Ascending aorta (tissue), 2 donors: Measurements from ENCODE around the gene SDHAF4. TPM values are rescaled to one million over a fixed set of nuclear protein-coding genes. Genes with fewer than 3 reads are reported as not detected.
"Not testable (repeated sequence)": the region's sequence is repeated elsewhere in the genome, so short reads cannot be mapped to it uniquely, and the experiment has no call there.

Source experiments
- DNase-seq, 2 donors: peaks; one replicate each; pipeline ENCODE4 v3.0.0-alpha.2; 2019; ENCODE audit warnings: low spot score in 2 of 2
- H3K27ac ChIP-seq, 2 donors: fragments of 200-600 bp; sonication (generic); one replicate each; pipeline ENCODE4 v1.5.1; 2016 to 2017; ENCODE audit warnings: mild to moderate bottlenecking in 1 of 2
- H3K27me3 ChIP-seq: fragments of 200-600 bp; sonication (generic); one replicate; pipeline ENCODE4 v1.5.1; 2017
- H3K36me3 ChIP-seq, 2 donors: fragments of 200-600 bp; sonication (generic); one replicate each; pipeline ENCODE4 v1.5.1; 2016
- H3K4me1 ChIP-seq, 2 donors: fragments of 200-600 bp; sonication (generic); one replicate each; pipeline ENCODE4 v1.5.1; 2016 to 2017; ENCODE audit warnings: mild to moderate bottlenecking in 1 of 2
- H3K4me3 ChIP-seq, 2 donors: fragments of 200-600 bp; sonication (generic); one replicate each; pipeline ENCODE4 v1.5.1; 2016 to 2017; ENCODE audit warnings: mild to moderate bottlenecking in 1 of 2
- H3K9me3 ChIP-seq, 2 donors: fragments of 200-600 bp; sonication (generic); one replicate each; pipeline ENCODE4 v1.5.1; 2016
- CTCF ChIP-seq, 3 experiments: fragments of 200-600 bp in 2 of 3; fragments of 450-650 bp in 1 of 3; sonication (generic) in 2 of 3; IDR thresholded peaks; one replicate each; pipeline ENCODE4 v1.5.1; 2016 to 2019; ENCODE audit warnings: antibody characterized with exemption in 3 of 3, mild to moderate bottlenecking in 1 of 3, moderate library complexity in 1 of 3
- intact Hi-C: fragments of 100-400 bp; cut with DNase I; formaldehyde crosslinking; loops from one replicate; pipeline ENCODE4 v1.15.1; 2023
- total RNA-seq: library from RNA; depleted of rRNA; stranded (reverse); fragments of >200 nt; gene quantifications from one replicate; pipeline ENCODE4 v1.1.0, GENCODE V29; 2016

SDHAF4 gene
- total RNA-seq, 1 donor from 2014 or later = 3.5 TPM

GRCh38 chr6:70549327-70549726 is 17.4 kb upstream of the SDHAF4 start:
- no peak overlapping the region for H3K4me3 ChIP-seq
- DNase-seq = no peak
- intact Hi-C loops = loop anchor here (10.0 kb wide), 1 partner anchor 335 kb away; no protein-coding TSS in a partner anchor
- H3K27me3 ChIP-seq = no peaks in the 10 kb centered on the region
- no peak overlapping the region for H3K27ac ChIP-seq
- H3K36me3 ChIP-seq = no peaks in the 10 kb centered on the region
- no peaks in the 10 kb centered on the region for H3K9me3 ChIP-seq
- H3K4me1 ChIP-seq = no peaks in the 10 kb centered on the region
- TF ChIP-seq CTCF (IDR thresholded peaks at IDR 0.05) = no peak

GRCh38 chr6:70551566-70551965 is 15.2 kb upstream of the SDHAF4 start:
- Histone ChIP-seq H3K9me3 (no peaks in the 10 kb centered on the region), H3K4me3 (no peak overlapping the region), H3K27me3 (no peaks in the 10 kb centered on the region), H3K27ac (no peak overlapping the region), H3K36me3 (no peaks in the 10 kb centered on the region), H3K4me1 (no peaks in the 10 kb centered on the region)
- TF ChIP-seq CTCF (IDR thresholded peaks at IDR 0.05) = no peak
- no peak for DNase-seq
- intact Hi-C loops = no loop called here

GRCh38 chr6:70552286-70552940 is 14.3 kb upstream of the SDHAF4 start:
- H3K9me3 ChIP-seq, intact Hi-C loops, H3K4me1 ChIP-seq, H3K36me3 ChIP-seq, H3K4me3 ChIP-seq, H3K27me3 ChIP-seq, DNase-seq, H3K27ac ChIP-seq: not testable (repeated sequence)

DNA sequence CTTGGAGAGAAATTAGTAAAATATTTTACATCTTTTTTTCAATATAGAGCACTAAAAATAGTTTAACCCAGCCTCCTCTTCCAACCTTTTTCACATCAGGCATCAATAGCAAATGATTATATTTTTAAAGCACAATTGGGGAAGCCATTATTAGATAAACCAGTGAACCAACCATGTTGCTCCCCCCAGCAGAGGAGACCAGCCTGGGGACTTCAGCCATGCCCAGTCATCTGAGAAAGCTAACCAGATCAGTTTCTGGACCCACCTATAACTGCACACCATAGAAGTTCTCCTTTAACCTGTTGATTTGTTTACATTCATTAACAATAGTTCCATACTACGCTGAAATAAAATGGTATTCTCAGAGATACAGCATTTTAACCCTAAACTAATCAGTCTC is 13.8 kb upstream of the SDHAF4 start:
- Histone ChIP-seq H3K4me3 (no peak overlapping the region), H3K4me1 (no peaks in the 10 kb centered on the region), H3K27ac (no peak overlapping the region), H3K36me3 (peaks cover 0 to 3% of the 10 kb centered on the region in 2 donors), H3K27me3 (no peaks in the 10 kb centered on the region), H3K9me3 (no peaks in the 10 kb centered on the region)
- TF ChIP-seq CTCF (IDR thresholded peaks at IDR 0.05) = no peak
- intact Hi-C loops = no loop called here
- DNase-seq = no peak

- Histone ChIP-seq H3K27ac (no peak overlapping the region), H3K36me3 (peaks cover 0 to 3% of the 10 kb centered on the region in 2 donors), H3K27me3 (no peaks in the 10 kb centered on the region), H3K4me3 (no peak overlapping the region), H3K9me3 (no peaks in the 10 kb centered on the region), H3K4me1 (no peaks in the 10 kb centered on the region)
- intact Hi-C loops = no loop called here
- no peak for DNase-seq
- no peak for TF ChIP-seq CTCF (IDR thresholded peaks at IDR 0.05)
Observed at GRCh38 chr6:70557998-70558397, 8.7 kb upstream of the SDHAF4 start.

- H3K36me3 ChIP-seq, H3K4me3 ChIP-seq, H3K27ac ChIP-seq, intact Hi-C loops, H3K4me1 ChIP-seq, H3K9me3 ChIP-seq, DNase-seq, H3K27me3 ChIP-seq: not testable (repeated sequence)
Observed at GRCh38 chr6:70562401-70562800, 4.3 kb upstream of the SDHAF4 start.

DNA sequence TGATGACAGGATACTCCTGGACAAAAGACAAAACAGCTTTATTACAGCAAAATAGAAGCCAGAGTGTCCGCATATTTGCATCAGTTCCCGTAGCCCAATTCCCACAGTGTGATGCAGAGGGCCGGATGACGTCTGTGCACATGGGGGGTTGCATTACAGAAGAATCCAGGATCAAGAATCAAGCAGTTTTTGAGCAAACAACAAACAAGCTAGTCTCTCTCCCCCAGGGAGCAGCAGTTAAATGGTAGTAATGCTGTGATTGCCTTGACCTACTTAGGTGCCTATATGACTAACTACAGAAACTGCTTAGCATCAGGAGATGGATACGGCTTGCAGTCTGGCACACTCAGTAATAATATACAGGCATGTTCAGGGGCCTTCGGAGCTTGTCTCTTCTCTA is 3.2 kb upstream of the SDHAF4 start:
- DNase-seq = no peak
- no peaks in the 10 kb centered on the region for H3K4me1 ChIP-seq
- no peak overlapping the region for H3K27ac ChIP-seq
- H3K27me3 ChIP-seq = no peaks in the 10 kb centered on the region
- no peaks in the 10 kb centered on the region for H3K36me3 ChIP-seq
- no peak overlapping the region for H3K4me3 ChIP-seq
- H3K9me3 ChIP-seq = no peaks in the 10 kb centered on the region
- TF ChIP-seq CTCF (IDR thresholded peaks at IDR 0.05) = no peak
- intact Hi-C loops = no loop called here
